ENCODE results near the gene FOXJ3. TPM values are rescaled to one million over a fixed set of nuclear protein-coding genes. Genes with fewer than 3 reads are reported as not detected.
A peak's percentile ranks its signal among the peaks of the same experiment; 100 is the strongest.

Gene FOXJ3
- total RNA-seq, 1 donor from 2014 or later: 30.9 TPM

DNA sequence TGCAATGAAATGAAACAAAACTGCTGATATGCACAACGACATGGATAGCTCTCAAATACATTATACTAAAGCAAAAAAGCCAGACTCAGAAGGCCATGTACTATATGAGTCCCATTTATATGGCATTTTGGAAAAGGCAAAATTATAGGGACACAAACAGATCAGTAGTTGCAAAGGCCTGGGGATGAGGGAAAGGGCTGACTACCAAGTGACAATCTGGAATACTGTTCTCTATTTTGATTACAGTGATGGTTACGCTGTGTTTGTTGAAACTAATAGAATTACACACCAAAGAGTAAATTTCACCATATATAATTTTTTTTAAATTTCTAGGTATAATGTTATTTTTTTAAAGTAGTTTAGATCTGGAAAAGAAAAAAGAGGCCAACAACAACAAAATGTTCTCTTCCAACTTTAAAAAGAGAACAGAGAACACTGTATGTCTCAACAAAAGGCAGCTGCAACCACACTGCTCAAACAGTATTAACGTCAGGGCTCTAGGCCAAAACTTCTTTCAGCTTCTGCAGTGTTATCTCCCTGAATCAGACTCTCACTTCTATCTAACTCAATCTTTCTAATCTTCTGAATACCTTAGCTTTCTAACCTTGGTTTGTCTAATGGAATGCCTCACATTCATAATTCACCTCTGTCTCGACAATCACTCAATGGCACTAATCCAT is 75.8 kb downstream of the FOXJ3 start:
- H3K27ac Mint-ChIP-seq (ENCODE audit: unreplicated experiment): no peak overlapping the region
- no peaks in the 10 kb centered on the region for H3K27me3 Mint-ChIP-seq (ENCODE audit: low read depth)
- TF ChIP-seq, protein P1, sequence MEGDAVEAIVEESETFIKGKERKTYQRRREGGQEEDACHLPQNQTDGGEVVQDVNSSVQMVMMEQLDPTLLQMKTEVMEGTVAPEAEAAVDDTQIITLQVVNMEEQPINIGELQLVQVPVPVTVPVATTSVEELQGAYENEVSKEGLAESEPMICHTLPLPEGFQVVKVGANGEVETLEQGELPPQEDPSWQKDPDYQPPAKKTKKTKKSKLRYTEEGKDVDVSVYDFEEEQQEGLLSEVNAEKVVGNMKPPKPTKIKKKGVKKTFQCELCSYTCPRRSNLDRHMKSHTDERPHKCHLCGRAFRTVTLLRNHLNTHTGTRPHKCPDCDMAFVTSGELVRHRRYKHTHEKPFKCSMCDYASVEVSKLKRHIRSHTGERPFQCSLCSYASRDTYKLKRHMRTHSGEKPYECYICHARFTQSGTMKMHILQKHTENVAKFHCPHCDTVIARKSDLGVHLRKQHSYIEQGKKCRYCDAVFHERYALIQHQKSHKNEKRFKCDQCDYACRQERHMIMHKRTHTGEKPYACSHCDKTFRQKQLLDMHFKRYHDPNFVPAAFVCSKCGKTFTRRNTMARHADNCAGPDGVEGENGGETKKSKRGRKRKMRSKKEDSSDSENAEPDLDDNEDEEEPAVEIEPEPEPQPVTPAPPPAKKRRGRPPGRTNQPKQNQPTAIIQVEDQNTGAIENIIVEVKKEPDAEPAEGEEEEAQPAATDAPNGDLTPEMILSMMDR (IDR thresholded peaks at IDR 0.05): no peak
- H3K4me3 Mint-ChIP-seq (ENCODE audit: unreplicated experiment): no peak overlapping the region
- H3K4me1 Mint-ChIP-seq (ENCODE audit: low read depth): peaks cover 12% of the 10 kb centered on the region
- no peak for DNase-seq (ENCODE audit: low spot score)
- peaks cover 12% of the 10 kb centered on the region for H3K36me3 Mint-ChIP-seq (ENCODE audit: low read depth)
- H3K9me3 Mint-ChIP-seq (ENCODE audit: low read depth): no peaks in the 10 kb centered on the region

DNA sequence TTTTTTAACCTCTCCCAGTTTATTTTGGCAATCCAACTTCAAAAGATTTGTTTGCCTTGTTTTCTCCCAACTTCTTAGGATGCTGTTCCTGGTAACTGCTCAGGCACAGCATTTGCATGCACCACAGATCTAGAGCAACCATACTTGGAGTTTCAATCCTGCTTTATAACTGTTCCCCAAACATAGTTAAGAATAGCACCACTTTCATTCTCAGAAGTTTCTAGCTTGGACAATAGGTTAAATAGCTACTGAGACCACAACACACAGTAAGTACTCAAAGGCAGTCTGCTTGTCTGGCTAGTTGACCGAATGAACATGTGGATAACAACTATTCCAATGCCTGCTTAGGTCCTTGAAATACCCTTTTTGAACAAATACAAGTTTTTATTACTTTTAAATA is 76.8 kb downstream of the FOXJ3 start:
- peaks cover 6% of the 10 kb centered on the region for H3K36me3 Mint-ChIP-seq (ENCODE audit: low read depth)
- H3K27me3 Mint-ChIP-seq (ENCODE audit: low read depth): no peaks in the 10 kb centered on the region
- peaks cover 12% of the 10 kb centered on the region for H3K4me1 Mint-ChIP-seq (ENCODE audit: low read depth)
- H3K4me3 Mint-ChIP-seq (ENCODE audit: unreplicated experiment): no peak overlapping the region
- no peaks in the 10 kb centered on the region for H3K9me3 Mint-ChIP-seq (ENCODE audit: low read depth)
- DNase-seq (ENCODE audit: low spot score): no peak
- peak overlapping the region; percentile 23 for H3K27ac Mint-ChIP-seq (ENCODE audit: unreplicated experiment)
- TF ChIP-seq, protein P1 (IDR thresholded peaks at IDR 0.05): no peak

DNA sequence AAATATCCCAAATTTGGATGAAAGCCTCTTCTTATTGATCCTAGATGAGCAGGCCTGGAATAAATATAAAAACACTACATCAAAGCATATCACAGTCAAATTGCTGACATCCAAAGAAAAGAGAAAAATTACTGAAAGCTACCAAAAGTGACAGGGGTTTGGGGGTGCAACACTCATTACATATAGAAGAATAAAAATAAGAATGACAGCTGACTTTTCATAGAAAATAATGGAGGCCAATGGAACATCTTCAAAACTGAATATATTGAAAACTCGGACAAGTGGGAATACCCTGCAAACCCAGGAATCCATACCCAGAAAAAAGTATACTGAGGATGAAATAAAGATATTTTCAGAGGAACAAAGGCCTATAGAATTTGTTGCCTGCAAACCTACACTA is 84.0 kb downstream of the FOXJ3 start:
- Mint-ChIP-seq H3K4me3 (ENCODE audit: unreplicated experiment) (no peak overlapping the region), H3K27ac (ENCODE audit: unreplicated experiment) (no peak overlapping the region), H3K4me1 (ENCODE audit: low read depth) (peaks cover 5% of the 10 kb centered on the region), H3K27me3 (ENCODE audit: low read depth) (no peaks in the 10 kb centered on the region), H3K36me3 (ENCODE audit: low read depth) (peaks cover 13% of the 10 kb centered on the region), H3K9me3 (ENCODE audit: low read depth) (peaks cover 10% of the 10 kb centered on the region)
- TF ChIP-seq, protein P1 (IDR thresholded peaks at IDR 0.05): no peak
- no peak for DNase-seq (ENCODE audit: low spot score)

DNA sequence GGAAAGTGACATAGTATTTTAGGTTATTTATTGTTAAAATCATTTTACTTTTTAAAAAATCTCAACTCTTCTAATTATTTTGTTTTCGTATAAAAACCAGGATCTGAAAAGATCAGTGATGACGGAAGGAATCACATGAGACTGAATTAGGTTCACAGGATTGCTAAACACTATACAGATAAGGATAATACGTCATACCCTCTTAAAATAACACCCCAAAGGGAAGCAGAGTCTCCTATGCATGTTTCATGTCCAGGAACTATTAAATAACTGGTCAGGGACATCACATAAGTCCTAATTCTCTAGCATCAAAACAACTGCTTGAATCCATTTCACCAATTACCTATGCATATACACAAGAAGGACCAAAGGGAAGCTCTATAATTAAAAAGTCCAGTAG is 84.9 kb downstream of the FOXJ3 start:
- Mint-ChIP-seq H3K9me3 (ENCODE audit: low read depth) (peaks cover 10% of the 10 kb centered on the region), H3K4me1 (ENCODE audit: low read depth) (peaks cover 8% of the 10 kb centered on the region), H3K4me3 (ENCODE audit: unreplicated experiment) (no peak overlapping the region), H3K27me3 (ENCODE audit: low read depth) (no peaks in the 10 kb centered on the region), H3K36me3 (ENCODE audit: low read depth) (peaks cover 13% of the 10 kb centered on the region), H3K27ac (ENCODE audit: unreplicated experiment) (no peak overlapping the region)
- TF ChIP-seq, protein P1 (IDR thresholded peaks at IDR 0.05): no peak
- DNase-seq (ENCODE audit: low spot score): no peak

DNA sequence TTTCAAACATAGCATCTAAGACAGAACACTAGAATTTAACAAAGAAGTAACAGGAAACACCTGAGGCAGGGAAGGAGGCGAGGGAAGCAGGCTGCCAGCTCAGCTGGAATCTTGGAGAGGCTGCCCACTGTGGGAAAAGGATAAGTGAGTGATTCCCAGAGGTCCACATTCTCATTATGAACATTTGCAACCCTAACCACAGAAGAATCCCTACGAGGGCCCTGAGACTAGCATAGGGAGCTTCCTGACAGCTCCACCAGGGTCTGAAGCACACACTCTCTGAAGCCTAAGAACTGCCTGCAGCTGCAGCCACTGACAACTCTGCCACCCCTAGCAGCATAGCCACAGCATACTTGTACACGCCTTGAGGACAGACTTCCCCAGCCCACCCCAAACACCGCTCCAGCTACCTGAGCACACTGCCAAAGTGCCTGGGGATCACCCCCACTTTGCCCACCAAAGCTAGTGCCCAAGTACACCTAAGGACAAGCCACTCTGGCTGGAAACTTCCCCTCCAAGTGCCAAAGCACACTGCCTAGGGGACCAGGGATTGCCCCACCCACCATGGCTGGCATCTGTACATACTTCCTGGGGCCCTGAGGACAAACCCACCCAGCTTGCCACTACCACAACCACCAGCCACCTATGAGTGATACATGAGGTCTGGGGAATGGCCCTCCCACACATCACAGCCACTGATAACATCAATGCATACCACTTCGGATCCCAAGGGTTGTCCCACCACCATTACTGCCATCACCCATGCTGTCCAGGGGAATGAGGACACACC is 93.9 kb downstream of the FOXJ3 start:
- Mint-ChIP-seq H3K4me1 (ENCODE audit: low read depth) (peaks cover 22% of the 10 kb centered on the region), H3K27ac (ENCODE audit: unreplicated experiment) (peak overlapping the region; percentile 55), H3K36me3 (ENCODE audit: low read depth) (peaks cover 12% of the 10 kb centered on the region), H3K9me3 (ENCODE audit: low read depth) (peaks cover 12% of the 10 kb centered on the region), H3K27me3 (ENCODE audit: low read depth) (no peaks in the 10 kb centered on the region), H3K4me3 (ENCODE audit: unreplicated experiment) (no peak overlapping the region)
- no peak for DNase-seq (ENCODE audit: low spot score)
- TF ChIP-seq, protein P1 (IDR thresholded peaks at IDR 0.05): no peak

Data from chondrocyte (in vitro differentiated cells).